GM19452 (cell line): ENCODE data around the gene TMEM229A.
"Not testable (repeated sequence)": the region's sequence is repeated elsewhere in the genome, so short reads cannot be mapped to it uniquely, and the experiment has no call there.

Experiments used
- ATAC-seq: cut with Tn5 transposase; IDR thresholded peaks from one replicate; pipeline ENCODE4 v1.9.1; 2021; ENCODE audit not compliant: unreplicated experiment

Gene TMEM229A

GRCh38 chr7:124032369-124033094 lies at the start of gene TMEM229A:
TSS of gene TMEM229A (minus strand) at chr7:124033067. CDS start at chr7:124033003, 64 bp downstream.
- ATAC-seq: no peak

- ATAC-seq: not testable (repeated sequence)
Observed at GRCh38 chr7:124082234-124082633, 49.4 kb upstream of the TMEM229A start.

GRCh38 chr7:124077546-124077945 lies 44.7 kb upstream of the TMEM229A start:
- no peak for ATAC-seq

- no peak for ATAC-seq
Observed at GRCh38 chr7:124076841-124077240, 44.0 kb upstream of the TMEM229A start.

- ATAC-seq: no peak
Observed at GRCh38 chr7:124074007-124074406, 41.1 kb upstream of the TMEM229A start.

GRCh38 chr7:124073310-124073645 lies 40.4 kb upstream of the TMEM229A start:
- ATAC-seq: no peak

- no peak for ATAC-seq
Observed at GRCh38 chr7:124072603-124073309, 39.9 kb upstream of the TMEM229A start.

- no peak for ATAC-seq
Observed at GRCh38 chr7:124071843-124072242, 39.0 kb upstream of the TMEM229A start.

- ATAC-seq: no peak
Observed at GRCh38 chr7:124062171-124062570, 29.3 kb upstream of the TMEM229A start.

- no peak for ATAC-seq
Observed at GRCh38 chr7:124060528-124060927, 27.7 kb upstream of the TMEM229A start.

- ATAC-seq: peak; percentile 98
Observed at GRCh38 chr7:124059375-124059774, 26.5 kb upstream of the TMEM229A start.

GRCh38 chr7:124058515-124058914 lies 25.6 kb upstream of the TMEM229A start:
- ATAC-seq: no peak

GRCh38 chr7:124057872-124058271 lies 25.0 kb upstream of the TMEM229A start:
- ATAC-seq: no peak

GRCh38 chr7:124056234-124056633 lies 23.4 kb upstream of the TMEM229A start:
- no peak for ATAC-seq

- ATAC-seq: no peak
Observed at GRCh38 chr7:124051681-124052377, 19.0 kb upstream of the TMEM229A start.

GRCh38 chr7:124042826-124043225 lies 10.0 kb upstream of the TMEM229A start:
- ATAC-seq: no peak

GRCh38 chr7:124041439-124041838 lies 8.6 kb upstream of the TMEM229A start:
- ATAC-seq: no peak

- ATAC-seq: not testable (repeated sequence)
Observed at GRCh38 chr7:124037902-124038301, 5.0 kb upstream of the TMEM229A start.

GRCh38 chr7:124035706-124036105 lies 2.8 kb upstream of the TMEM229A start:
- no peak for ATAC-seq

GRCh38 chr7:124034754-124035100 lies 1.9 kb upstream of the TMEM229A start:
- ATAC-seq: no peak

GRCh38 chr7:124033807-124034753 lies 1.2 kb upstream of the TMEM229A start:
- no peak for ATAC-seq
